Measurements from ENCODE around the gene ARHGEF26.

The ARHGEF26 gene

GRCh38 chr3:154252759-154253638 is 131.8 kb downstream of the ARHGEF26 start:
- TF ChIP-seq GATA3 (IDR thresholded peaks at IDR 0.05; ENCODE audit: low read depth, low read length) (no peak), GATA2 (IDR thresholded peaks at IDR 0.05; ENCODE audit: low read depth, low read length) (no peak)

- TF ChIP-seq GATA3 (IDR thresholded peaks at IDR 0.05; ENCODE audit: low read depth, low read length) (no peak), GATA2 (IDR thresholded peaks at IDR 0.05; ENCODE audit: low read depth, low read length) (no peak)
Measured at GRCh38 chr3:154254527-154254926, 133.3 kb downstream of the ARHGEF26 start.

- TF ChIP-seq GATA3 (IDR thresholded peaks at IDR 0.05; ENCODE audit: low read depth, low read length) (no peak), GATA2 (IDR thresholded peaks at IDR 0.05; ENCODE audit: low read depth, low read length) (no peak)
Measured at GRCh38 chr3:154273381-154273780, 152.2 kb downstream of the ARHGEF26 start.

GRCh38 chr3:154274348-154274747 is 153.2 kb downstream of the ARHGEF26 start:
- TF ChIP-seq GATA2 (IDR thresholded peaks at IDR 0.05; ENCODE audit: low read depth, low read length) (no peak), GATA3 (IDR thresholded peaks at IDR 0.05; ENCODE audit: low read depth, low read length) (no peak)

- TF ChIP-seq GATA3 (IDR thresholded peaks at IDR 0.05; ENCODE audit: low read depth, low read length) (no peak), GATA2 (IDR thresholded peaks at IDR 0.05; ENCODE audit: low read depth, low read length) (no peak)
Measured at GRCh38 chr3:154275292-154275691, 154.1 kb downstream of the ARHGEF26 start.

GRCh38 chr3:154275965-154276364 is 154.8 kb downstream of the ARHGEF26 start:
- no peak for TF ChIP-seq GATA3 (IDR thresholded peaks at IDR 0.05; ENCODE audit: low read depth, low read length)
- TF ChIP-seq GATA2 (IDR thresholded peaks at IDR 0.05; ENCODE audit: low read depth, low read length), result no peak

- TF ChIP-seq GATA3 (IDR thresholded peaks at IDR 0.05; ENCODE audit: low read depth, low read length) (no peak), GATA2 (IDR thresholded peaks at IDR 0.05; ENCODE audit: low read depth, low read length) (no peak)
Measured at GRCh38 chr3:154280161-154280560, 159.0 kb downstream of the ARHGEF26 start.

GRCh38 chr3:154285221-154285620 is 164.0 kb downstream of the ARHGEF26 start:
- no peak for TF ChIP-seq GATA2 (IDR thresholded peaks at IDR 0.05; ENCODE audit: low read depth, low read length)
- TF ChIP-seq GATA3 (IDR thresholded peaks at IDR 0.05; ENCODE audit: low read depth, low read length), result no peak

GRCh38 chr3:154290187-154290586 is 169.0 kb downstream of the ARHGEF26 start:
- TF ChIP-seq GATA3 (IDR thresholded peaks at IDR 0.05; ENCODE audit: low read depth, low read length) (no peak), GATA2 (IDR thresholded peaks at IDR 0.05; ENCODE audit: low read depth, low read length) (no peak)

- TF ChIP-seq GATA3 (IDR thresholded peaks at IDR 0.05; ENCODE audit: low read depth, low read length), result no peak
- TF ChIP-seq GATA2 (IDR thresholded peaks at IDR 0.05; ENCODE audit: low read depth, low read length), result no peak
Measured at GRCh38 chr3:154294016-154294415, 172.8 kb downstream of the ARHGEF26 start.

GRCh38 chr3:154301561-154301960 is 180.4 kb downstream of the ARHGEF26 start:
- TF ChIP-seq GATA3 (IDR thresholded peaks at IDR 0.05; ENCODE audit: low read depth, low read length) (no peak), GATA2 (IDR thresholded peaks at IDR 0.05; ENCODE audit: low read depth, low read length) (no peak)

- TF ChIP-seq GATA3 (IDR thresholded peaks at IDR 0.05; ENCODE audit: low read depth, low read length) (no peak), GATA2 (IDR thresholded peaks at IDR 0.05; ENCODE audit: low read depth, low read length) (no peak)
Measured at GRCh38 chr3:154304116-154304786, 183.1 kb downstream of the ARHGEF26 start.

GRCh38 chr3:154304936-154305335 is 183.7 kb downstream of the ARHGEF26 start:
- TF ChIP-seq GATA3 (IDR thresholded peaks at IDR 0.05; ENCODE audit: low read depth, low read length) (no peak), GATA2 (IDR thresholded peaks at IDR 0.05; ENCODE audit: low read depth, low read length) (no peak)

GRCh38 chr3:154307363-154307762 is 186.2 kb downstream of the ARHGEF26 start:
- TF ChIP-seq GATA2 (IDR thresholded peaks at IDR 0.05; ENCODE audit: low read depth, low read length) (no peak), GATA3 (IDR thresholded peaks at IDR 0.05; ENCODE audit: low read depth, low read length) (no peak)

All from SH-SY5Y (cell line).